OCI-LY3 (cell line): ENCODE measurements around the gene SRRM5.
"Not testable (repeated sequence)": the region's sequence is repeated elsewhere in the genome, so short reads cannot be mapped to it uniquely, and the experiment has no call there.

Experiments used
- H2AFZ ChIP-seq: fragments of 200-600, 300-600 bp; shearing (Covaris generic); 2 replicates; pipeline ENCODE4 v1.6.0; 2014; ENCODE audit warnings: antibody characterized with exemption, low read depth, low read length
- H3K27ac ChIP-seq: fragments of 200-600, 300-600 bp; sonication (generic); 2 replicates; pipeline ENCODE4 v1.5.1; 2014; ENCODE audit warnings: mild to moderate bottlenecking, low read length, moderate library complexity, mixed read lengths
- H3K27me3 ChIP-seq: fragments of 200-600, 300-600 bp; sonication (generic); 2 replicates; pipeline ENCODE4 v1.6.1; 2014; ENCODE audit warnings: low read depth, low read length, mixed read lengths
- H3K36me3 ChIP-seq: fragments of 200-600, 300-600 bp; sonication (generic); replicated peaks from 2 replicates; pipeline ENCODE3; 2014; ENCODE audit warnings: low read depth, low read length, mixed read lengths
- H3K4me1 ChIP-seq: fragments of 300-600, 200-600 bp; sonication (generic); 2 replicates; pipeline ENCODE4 v1.6.1; 2014; ENCODE audit warnings: low read length, mixed read lengths
- H3K4me2 ChIP-seq: fragments of 200-600, 300-600 bp; sonication (generic); 2 replicates; pipeline ENCODE4 v1.6.1; 2014; ENCODE audit warnings: low read length, mixed read lengths
- H3K4me3 ChIP-seq: fragments of 300-600, 200-600 bp; sonication (generic); 2 replicates; pipeline ENCODE4 v1.5.1; 2014; ENCODE audit warnings: antibody characterized with exemption, mild to moderate bottlenecking, low read length, moderate library complexity
- H3K79me2 ChIP-seq: fragments of 300-600, 200-600 bp; shearing (Covaris generic); 2 replicates; pipeline ENCODE4 v1.6.1; 2014; ENCODE audit warnings: mild to moderate bottlenecking, low read length, mixed read lengths
- H3K9ac ChIP-seq: fragments of 300-600, 200-600 bp; shearing (Covaris generic); 2 replicates; pipeline ENCODE4 v1.6.0; 2014; ENCODE audit warnings: mild to moderate bottlenecking, low read length, moderate library complexity
- H3K9me3 ChIP-seq: fragments of 200-600, 300-600 bp; shearing (Covaris generic); 2 replicates; pipeline ENCODE4 v1.6.1; 2014; ENCODE audit warnings: low read length, mixed read lengths; ENCODE audit not compliant: insufficient read depth
- H4K20me1 ChIP-seq: fragments of 200-600, 300-600 bp; sonication (generic); 2 replicates; pipeline ENCODE4 v1.6.1; 2016; ENCODE audit warnings: low read length, mixed read lengths; ENCODE audit not compliant: insufficient read depth
- EZH2phosphoT487 ChIP-seq: fragments of 200-600 bp; shearing (Covaris generic); IDR thresholded peaks from 2 replicates; pipeline ENCODE4 v1.6.1; 2018; ENCODE audit warnings: antibody characterized with exemption, mixed run types, low read depth
- TF ChIP-seq, protein P1 (sequence below): fragments of 200-600, 300-600 bp; sonication (generic); IDR thresholded peaks from 2 replicates; pipeline ENCODE4 v1.5.1; 2014; ENCODE audit warnings: antibody characterized with exemption, low read length, low read depth

SRRM5 gene

GRCh38 chr19:43634068-43634467 lies 22.2 kb downstream of the SRRM5 start:
- H3K4me3 ChIP-seq, result no peak overlapping the region
- no peak for TF ChIP-seq EZH2phosphoT487
- H3K27me3 ChIP-seq, result no peaks in the 10 kb centered on the region; the same call in 1 of the 2 replicates
- H4K20me1 ChIP-seq, result no peaks in the 10 kb centered on the region
- peaks cover 8% of the 10 kb centered on the region for H3K4me1 ChIP-seq
- no peaks in the 10 kb centered on the region for H3K36me3 ChIP-seq
- H3K9me3 ChIP-seq, result no peaks in the 10 kb centered on the region
- no peak overlapping the region for H3K9ac ChIP-seq
- H2AFZ ChIP-seq, result no peak overlapping the region
- H3K4me2 ChIP-seq, result no peak overlapping the region
- H3K27ac ChIP-seq, result no peak overlapping the region
- no peaks in the 10 kb centered on the region for H3K79me2 ChIP-seq

DNA sequence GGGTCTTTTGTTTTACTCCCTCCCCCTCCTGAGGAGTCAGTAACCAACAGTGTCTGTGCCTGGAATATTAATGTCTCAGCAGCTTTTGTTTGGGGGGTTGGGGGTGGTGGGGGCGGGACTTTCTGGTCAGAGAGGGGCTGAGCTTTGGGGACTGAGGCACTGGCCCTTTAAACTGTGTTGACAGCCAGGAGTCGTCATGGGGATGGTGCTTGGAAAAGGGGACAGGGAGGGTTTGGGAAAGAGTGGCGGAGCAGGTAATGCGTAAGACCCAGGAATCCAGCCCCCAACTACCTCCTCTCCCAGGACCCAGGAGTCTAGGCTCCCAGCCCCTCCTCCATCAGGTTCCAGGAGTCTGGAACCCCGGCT lies 22.6 kb downstream of the SRRM5 start:
- Histone ChIP-seq H3K4me1 (peaks cover 10% of the 10 kb centered on the region), H3K36me3 (no peaks in the 10 kb centered on the region), H3K9ac (no peak overlapping the region), H3K79me2 (no peaks in the 10 kb centered on the region), H2AFZ (no peak overlapping the region), H4K20me1 (no peaks in the 10 kb centered on the region), H3K27ac (no peak overlapping the region), H3K4me2 (no peak overlapping the region), H3K9me3 (no peaks in the 10 kb centered on the region), H3K4me3 (no peak overlapping the region), H3K27me3 (no peaks in the 10 kb centered on the region; the same call in 1 of the 2 replicates)
- no peak for TF ChIP-seq EZH2phosphoT487
- TF ChIP-seq, protein P1, sequence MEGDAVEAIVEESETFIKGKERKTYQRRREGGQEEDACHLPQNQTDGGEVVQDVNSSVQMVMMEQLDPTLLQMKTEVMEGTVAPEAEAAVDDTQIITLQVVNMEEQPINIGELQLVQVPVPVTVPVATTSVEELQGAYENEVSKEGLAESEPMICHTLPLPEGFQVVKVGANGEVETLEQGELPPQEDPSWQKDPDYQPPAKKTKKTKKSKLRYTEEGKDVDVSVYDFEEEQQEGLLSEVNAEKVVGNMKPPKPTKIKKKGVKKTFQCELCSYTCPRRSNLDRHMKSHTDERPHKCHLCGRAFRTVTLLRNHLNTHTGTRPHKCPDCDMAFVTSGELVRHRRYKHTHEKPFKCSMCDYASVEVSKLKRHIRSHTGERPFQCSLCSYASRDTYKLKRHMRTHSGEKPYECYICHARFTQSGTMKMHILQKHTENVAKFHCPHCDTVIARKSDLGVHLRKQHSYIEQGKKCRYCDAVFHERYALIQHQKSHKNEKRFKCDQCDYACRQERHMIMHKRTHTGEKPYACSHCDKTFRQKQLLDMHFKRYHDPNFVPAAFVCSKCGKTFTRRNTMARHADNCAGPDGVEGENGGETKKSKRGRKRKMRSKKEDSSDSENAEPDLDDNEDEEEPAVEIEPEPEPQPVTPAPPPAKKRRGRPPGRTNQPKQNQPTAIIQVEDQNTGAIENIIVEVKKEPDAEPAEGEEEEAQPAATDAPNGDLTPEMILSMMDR, result no peak

- no peaks in the 10 kb centered on the region for H4K20me1 ChIP-seq
- peaks cover 10% of the 10 kb centered on the region for H3K4me1 ChIP-seq
- H3K79me2 ChIP-seq, result no peaks in the 10 kb centered on the region
- no peak overlapping the region for H2AFZ ChIP-seq
- H3K4me2 ChIP-seq, result no peak overlapping the region
- H3K9ac ChIP-seq, result no peak overlapping the region
- H3K27me3 ChIP-seq, result no peaks in the 10 kb centered on the region; the same call in 1 of the 2 replicates
- TF ChIP-seq, protein P1, result no peak
- TF ChIP-seq EZH2phosphoT487, result no peak
- H3K9me3 ChIP-seq, result no peaks in the 10 kb centered on the region
- H3K4me3 ChIP-seq, result no peak overlapping the region
- no peak overlapping the region for H3K27ac ChIP-seq
- no peaks in the 10 kb centered on the region for H3K36me3 ChIP-seq
Measured at GRCh38 chr19:43634872-43635560, 23.1 kb downstream of the SRRM5 start.

DNA sequence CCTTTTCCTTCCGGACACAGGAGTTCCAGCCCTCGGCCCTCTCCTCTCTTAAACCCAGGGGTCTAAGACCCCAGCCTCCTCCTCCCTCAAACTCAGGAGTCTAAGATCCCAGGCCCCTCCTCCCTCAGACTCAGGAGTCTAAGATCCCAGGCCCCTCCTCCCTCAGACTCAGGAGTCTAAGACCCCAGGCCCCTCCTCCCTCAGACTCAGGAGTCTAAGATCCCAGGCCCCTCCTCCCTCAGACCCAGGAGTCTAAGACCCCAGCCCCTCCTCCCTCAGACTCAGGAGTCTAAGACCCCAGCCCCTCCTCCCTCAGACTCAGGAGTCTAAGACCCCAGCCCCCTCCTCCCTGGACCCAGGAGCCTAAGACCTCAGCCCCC lies 23.7 kb downstream of the SRRM5 start:
- H3K79me2 ChIP-seq, H3K36me3 ChIP-seq, H3K4me2 ChIP-seq, H3K4me3 ChIP-seq, H3K27ac ChIP-seq, H3K9me3 ChIP-seq, H3K9ac ChIP-seq, H2AFZ ChIP-seq, H3K27me3 ChIP-seq, H4K20me1 ChIP-seq: not testable (repeated sequence)
- H3K4me1 ChIP-seq, result peaks cover 10% of the 10 kb centered on the region

DNA sequence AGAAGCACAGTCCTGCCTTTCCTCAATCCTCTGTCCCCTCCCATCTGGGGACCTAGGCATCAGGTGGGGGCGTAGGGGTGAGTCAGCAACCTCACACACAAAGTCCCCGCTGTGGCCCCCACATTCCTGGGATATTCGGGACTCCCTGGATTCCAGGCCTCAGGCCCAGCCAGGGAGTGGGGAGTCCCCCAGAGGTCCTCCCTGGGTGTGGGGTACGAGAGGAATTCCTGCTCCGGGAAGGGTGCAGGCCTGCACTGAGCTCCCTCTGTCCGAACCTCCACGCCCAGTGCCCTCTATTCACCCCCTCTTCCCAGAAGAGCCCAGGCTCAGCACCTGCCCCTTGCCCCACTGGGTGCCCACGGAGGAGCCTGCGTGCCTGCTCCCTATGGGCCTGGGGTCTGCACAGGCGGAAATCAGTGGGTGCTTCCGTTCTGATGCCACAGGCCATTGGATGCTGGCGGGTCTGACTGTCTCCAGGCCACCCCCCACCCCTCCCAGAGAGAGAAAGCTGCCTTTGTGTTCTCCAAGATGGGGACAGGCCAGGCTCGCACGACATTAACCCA lies 24.3 kb downstream of the SRRM5 start:
- no peaks in the 10 kb centered on the region; the same call in 1 of the 2 replicates for H3K27me3 ChIP-seq
- H3K4me1 ChIP-seq, result peaks cover 10% of the 10 kb centered on the region
- H3K4me2 ChIP-seq, result no peak overlapping the region
- no peak overlapping the region for H2AFZ ChIP-seq
- no peaks in the 10 kb centered on the region for H4K20me1 ChIP-seq
- no peak overlapping the region for H3K4me3 ChIP-seq
- H3K27ac ChIP-seq, result no peak overlapping the region
- no peak overlapping the region for H3K9ac ChIP-seq
- TF ChIP-seq, protein P1, result no peak
- no peak for TF ChIP-seq EZH2phosphoT487
- H3K36me3 ChIP-seq, result no peaks in the 10 kb centered on the region
- H3K9me3 ChIP-seq, result no peaks in the 10 kb centered on the region
- H3K79me2 ChIP-seq, result no peaks in the 10 kb centered on the region
